Measurements from ENCODE around the gene GPHN. TPM values are rescaled to one million over a fixed set of nuclear protein-coding genes. Genes with fewer than 3 reads are reported as not detected.

The GPHN gene
- total RNA-seq, 4 donors from 2014 or later, result 10.7 to 47.0 (median 28.2) TPM

DNA sequence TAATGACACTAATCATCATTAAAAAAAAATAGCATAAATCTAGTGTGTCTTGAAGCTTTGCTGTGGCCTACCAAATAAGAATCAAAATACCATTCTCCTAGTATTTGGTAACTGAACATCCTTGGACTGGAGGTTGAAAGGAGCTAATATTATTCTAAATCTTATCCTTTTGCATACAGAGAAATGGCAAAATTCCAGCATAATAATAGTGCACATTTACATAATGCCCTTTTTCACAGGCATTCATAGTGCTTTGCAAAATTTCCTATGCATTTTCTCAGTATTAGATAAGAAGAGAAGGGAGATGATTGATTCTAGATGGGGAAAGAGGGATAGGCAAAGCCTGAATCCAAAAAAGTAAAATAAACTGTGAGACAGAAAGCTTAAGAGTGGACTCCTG is 35.7 kb upstream of the GPHN start:
- TF ChIP-seq, protein P1, sequence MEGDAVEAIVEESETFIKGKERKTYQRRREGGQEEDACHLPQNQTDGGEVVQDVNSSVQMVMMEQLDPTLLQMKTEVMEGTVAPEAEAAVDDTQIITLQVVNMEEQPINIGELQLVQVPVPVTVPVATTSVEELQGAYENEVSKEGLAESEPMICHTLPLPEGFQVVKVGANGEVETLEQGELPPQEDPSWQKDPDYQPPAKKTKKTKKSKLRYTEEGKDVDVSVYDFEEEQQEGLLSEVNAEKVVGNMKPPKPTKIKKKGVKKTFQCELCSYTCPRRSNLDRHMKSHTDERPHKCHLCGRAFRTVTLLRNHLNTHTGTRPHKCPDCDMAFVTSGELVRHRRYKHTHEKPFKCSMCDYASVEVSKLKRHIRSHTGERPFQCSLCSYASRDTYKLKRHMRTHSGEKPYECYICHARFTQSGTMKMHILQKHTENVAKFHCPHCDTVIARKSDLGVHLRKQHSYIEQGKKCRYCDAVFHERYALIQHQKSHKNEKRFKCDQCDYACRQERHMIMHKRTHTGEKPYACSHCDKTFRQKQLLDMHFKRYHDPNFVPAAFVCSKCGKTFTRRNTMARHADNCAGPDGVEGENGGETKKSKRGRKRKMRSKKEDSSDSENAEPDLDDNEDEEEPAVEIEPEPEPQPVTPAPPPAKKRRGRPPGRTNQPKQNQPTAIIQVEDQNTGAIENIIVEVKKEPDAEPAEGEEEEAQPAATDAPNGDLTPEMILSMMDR (IDR thresholded peaks at IDR 0.05), result no peak
- TF ChIP-seq POLR2A (IDR thresholded peaks at IDR 0.05), result no peak
- no peaks in the 10 kb centered on the region for H3K36me3 ChIP-seq
- H3K27ac ChIP-seq, result no peak overlapping the region
- no peak overlapping the region for H3K4me3 ChIP-seq
- H3K27me3 ChIP-seq, result no peaks in the 10 kb centered on the region
- DNase-seq, result no peak
- H3K4me1 ChIP-seq, result no peaks in the 10 kb centered on the region
- peaks cover 0 to 3% (median 0%) of the 10 kb centered on the region in 4 donors for H3K9me3 ChIP-seq

DNA sequence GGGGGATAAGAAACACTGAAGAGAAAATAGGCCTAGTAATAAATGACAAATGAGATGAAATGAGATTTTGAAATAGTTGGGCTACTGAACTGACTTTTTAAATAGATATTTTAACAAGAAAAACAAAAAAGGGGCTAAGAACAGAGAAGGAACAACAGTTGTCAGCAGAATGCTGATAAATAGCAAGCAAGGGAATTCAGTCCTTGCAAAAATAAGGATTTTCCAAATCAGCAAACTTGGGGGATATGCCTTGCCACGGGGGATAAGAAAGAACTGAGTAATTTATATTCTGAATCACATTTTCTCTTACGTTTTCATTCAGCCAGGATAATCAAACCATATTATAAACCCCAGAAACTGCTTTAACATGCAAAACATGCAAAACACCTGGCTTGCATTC is 34.7 kb upstream of the GPHN start:
- Histone ChIP-seq H3K27me3 (no peaks in the 10 kb centered on the region), H3K9me3 (peaks cover 0 to 3% (median 0%) of the 10 kb centered on the region in 4 donors), H3K4me3 (no peak overlapping the region), H3K36me3 (no peaks in the 10 kb centered on the region), H3K27ac (no peak overlapping the region), H3K4me1 (no peaks in the 10 kb centered on the region)
- no peak for DNase-seq
- TF ChIP-seq POLR2A (IDR thresholded peaks at IDR 0.05), result no peak
- TF ChIP-seq, protein P1 (IDR thresholded peaks at IDR 0.05), result no peak

DNA sequence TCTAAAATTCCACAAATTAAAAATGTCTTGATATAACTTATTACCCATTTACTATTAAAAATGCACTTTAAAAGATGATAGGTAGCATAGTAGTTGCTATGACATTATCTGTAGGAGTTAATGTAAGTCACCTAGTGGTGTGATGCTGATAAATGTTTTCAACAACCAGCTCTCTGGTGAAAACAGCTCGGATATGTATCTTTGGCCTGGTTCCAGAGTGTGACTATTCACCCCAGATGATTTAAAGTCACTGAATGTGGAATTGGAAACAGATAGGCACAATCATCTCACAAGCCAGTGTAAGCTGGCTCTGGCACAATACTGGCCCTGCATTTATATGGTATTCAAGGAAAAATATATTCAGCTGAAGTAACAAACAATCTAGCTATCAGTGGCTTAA is 31.0 kb upstream of the GPHN start:
- Histone ChIP-seq H3K36me3 (no peaks in the 10 kb centered on the region), H3K4me3 (no peak overlapping the region), H3K27ac (no peak overlapping the region), H3K27me3 (no peaks in the 10 kb centered on the region), H3K4me1 (no peaks in the 10 kb centered on the region), H3K9me3 (no peaks in the 10 kb centered on the region)
- no peak for TF ChIP-seq POLR2A (IDR thresholded peaks at IDR 0.05)
- TF ChIP-seq, protein P1 (IDR thresholded peaks at IDR 0.05), result no peak
- DNase-seq, result no peak

DNA sequence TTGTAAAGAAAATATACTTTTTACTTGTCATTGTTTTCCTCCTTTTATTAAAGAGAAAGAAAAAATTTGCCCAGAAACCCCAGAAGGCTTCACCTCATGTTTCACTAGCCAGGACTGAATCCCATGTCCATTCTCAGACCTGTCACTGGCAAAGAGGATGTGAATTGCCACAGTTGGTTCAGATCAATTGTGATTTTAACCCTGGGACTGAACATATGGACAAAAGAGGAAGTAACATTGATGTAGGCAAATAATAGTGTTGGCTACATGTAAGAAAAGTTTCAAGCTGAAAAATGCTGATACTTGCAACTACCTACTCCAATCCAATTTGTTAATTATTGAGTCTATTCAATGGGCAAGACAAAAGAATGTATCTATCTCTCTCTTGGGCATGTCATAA is 30.4 kb upstream of the GPHN start:
- Histone ChIP-seq H3K27me3 (no peaks in the 10 kb centered on the region), H3K9me3 (no peaks in the 10 kb centered on the region), H3K4me1 (no peaks in the 10 kb centered on the region), H3K27ac (no peak overlapping the region), H3K4me3 (no peak overlapping the region), H3K36me3 (no peaks in the 10 kb centered on the region)
- TF ChIP-seq POLR2A (IDR thresholded peaks at IDR 0.05), result no peak
- TF ChIP-seq, protein P1 (IDR thresholded peaks at IDR 0.05), result no peak
- no peak for DNase-seq

DNA sequence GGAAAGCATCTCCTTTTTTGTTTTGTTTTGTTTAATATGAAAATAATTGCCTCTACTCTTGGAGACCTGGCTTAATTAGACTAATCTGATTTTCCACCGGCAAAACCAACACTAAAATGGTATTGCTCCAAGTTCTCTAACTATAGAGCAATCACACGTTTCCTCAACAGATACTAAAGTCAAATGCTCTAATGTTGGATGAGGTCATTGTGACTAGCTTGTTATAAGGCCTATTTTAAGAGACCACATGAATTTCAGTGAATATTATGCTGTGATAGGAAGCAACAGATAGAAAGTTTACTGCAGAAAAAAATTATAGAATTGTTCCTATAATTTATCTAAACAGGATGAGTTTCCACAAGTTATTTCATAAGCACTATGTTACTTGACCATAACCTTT is 25.1 kb upstream of the GPHN start:
- no peak for TF ChIP-seq POLR2A (IDR thresholded peaks at IDR 0.05)
- TF ChIP-seq, protein P1 (IDR thresholded peaks at IDR 0.05), result no peak
- no peak for DNase-seq
- H3K4me1 ChIP-seq, result no peaks in the 10 kb centered on the region
- H3K4me3 ChIP-seq, result no peak overlapping the region
- H3K36me3 ChIP-seq, result no peaks in the 10 kb centered on the region
- no peaks in the 10 kb centered on the region for H3K27me3 ChIP-seq
- H3K27ac ChIP-seq, result no peak overlapping the region
- H3K9me3 ChIP-seq, result no peaks in the 10 kb centered on the region

DNA sequence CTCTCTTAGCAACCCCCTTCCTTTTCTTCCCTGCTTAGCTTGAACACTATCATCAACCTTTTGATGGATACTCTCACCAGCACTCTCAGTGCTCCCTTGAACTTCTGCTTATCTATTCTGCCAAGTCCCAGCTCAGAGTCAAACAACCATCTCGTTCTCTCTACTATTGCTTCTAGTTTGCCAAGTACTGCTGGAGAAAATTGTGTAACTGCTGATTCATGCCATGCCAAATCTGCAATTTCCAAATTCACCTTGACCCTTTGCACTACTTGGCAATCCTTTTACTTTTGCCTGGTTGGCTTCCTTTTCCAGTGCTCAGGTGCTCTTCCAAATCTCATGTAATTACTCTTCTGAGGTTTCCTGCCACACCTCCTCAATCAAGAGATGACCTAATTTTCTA is 24.6 kb upstream of the GPHN start:
- H3K27me3 ChIP-seq, result no peaks in the 10 kb centered on the region
- no peaks in the 10 kb centered on the region for H3K9me3 ChIP-seq
- no peaks in the 10 kb centered on the region for H3K4me1 ChIP-seq
- TF ChIP-seq POLR2A (IDR thresholded peaks at IDR 0.05), result no peak
- TF ChIP-seq, protein P1 (IDR thresholded peaks at IDR 0.05), result no peak
- H3K4me3 ChIP-seq, result no peak overlapping the region
- no peak overlapping the region for H3K27ac ChIP-seq
- no peak for DNase-seq
- H3K36me3 ChIP-seq, result no peaks in the 10 kb centered on the region

Data from Peyer's patch (tissue), 4 donors.